GM18519 (cell line): Measurements from ENCODE around the gene ZC3H12C.
"Not testable (repeated sequence)": the region's sequence is repeated elsewhere in the genome, so short reads cannot be mapped to it uniquely, and the experiment has no call there.

Experiments used
- ATAC-seq: cut with Tn5 transposase; IDR thresholded peaks from one replicate; pipeline ENCODE4 v1.9.1; 2021; ENCODE audit warnings: mild to moderate bottlenecking, moderate library complexity; ENCODE audit not compliant: unreplicated experiment, low FRiP score

Gene ZC3H12C

GRCh38 chr11:110092515-110093406, at the start of gene ZC3H12C:
TSS of gene ZC3H12C (plus strand) at chr11:110093392. CDS start at chr11:110093412, 20 bp downstream.
- peak; percentile 54 for ATAC-seq

DNA sequence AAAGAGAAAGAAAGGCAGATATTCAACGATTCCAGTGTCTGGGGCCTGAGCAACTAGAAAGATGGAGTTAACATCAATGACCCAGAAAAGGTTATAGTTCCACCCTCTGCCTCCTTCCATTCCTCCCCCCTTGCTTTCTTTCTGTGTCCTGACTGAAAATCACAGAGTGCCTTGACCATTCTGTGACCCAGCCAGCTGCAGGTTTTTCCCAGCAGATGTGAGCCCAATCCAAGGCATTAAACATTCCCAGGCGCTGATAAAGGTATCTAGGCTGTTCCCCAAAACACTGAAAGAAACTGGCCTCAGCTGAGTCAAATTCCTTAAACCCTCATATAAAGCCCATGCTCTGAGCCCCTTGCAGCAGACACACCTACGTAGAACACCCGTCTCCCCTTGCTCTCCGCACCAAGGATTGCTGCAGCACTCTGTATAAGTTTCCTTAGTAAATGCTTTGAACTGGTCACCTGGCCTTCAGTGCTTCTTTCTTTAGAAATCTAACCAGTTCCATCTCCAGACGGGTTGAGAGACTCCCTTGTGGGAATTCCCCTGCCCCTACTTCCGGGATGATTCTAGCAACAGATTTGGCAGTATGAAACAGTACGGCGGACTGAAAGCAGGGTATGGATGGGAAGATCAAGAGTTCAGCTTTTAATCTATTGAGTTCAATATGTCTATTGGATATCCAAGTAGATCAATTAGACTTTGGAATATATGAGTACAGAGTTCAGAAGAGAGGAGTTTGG, 48.8 kb upstream of the ZC3H12C start:
- ATAC-seq = no peak

DNA sequence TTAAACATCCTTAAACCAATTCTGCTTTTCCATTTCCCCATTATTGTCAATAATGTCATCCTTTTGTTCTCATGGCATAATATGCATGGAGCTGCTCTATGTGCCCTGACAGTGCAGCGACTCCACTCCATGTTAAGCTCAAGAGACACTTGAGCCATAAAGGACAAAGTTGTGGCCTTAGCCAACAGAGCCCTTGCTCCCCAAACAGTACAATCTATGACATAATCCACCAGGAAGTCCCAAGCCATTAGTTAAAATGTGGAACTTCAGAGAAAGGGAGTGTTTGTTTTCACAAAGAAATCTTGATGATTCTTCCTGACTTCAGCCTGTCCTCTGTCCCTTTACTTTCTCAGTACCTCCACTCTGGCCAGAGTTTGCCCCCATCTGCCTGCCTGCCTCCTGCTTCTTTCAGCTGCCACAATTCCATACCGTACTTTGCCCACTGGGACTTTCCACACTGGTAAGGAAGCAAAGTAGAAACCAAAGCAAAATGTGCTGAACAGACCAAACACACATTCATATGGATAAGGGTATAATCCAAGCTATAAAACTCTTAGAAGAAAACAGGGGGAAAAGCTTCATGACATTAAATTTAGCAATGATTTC, 46.3 kb upstream of the ZC3H12C start:
- no peak for ATAC-seq

DNA sequence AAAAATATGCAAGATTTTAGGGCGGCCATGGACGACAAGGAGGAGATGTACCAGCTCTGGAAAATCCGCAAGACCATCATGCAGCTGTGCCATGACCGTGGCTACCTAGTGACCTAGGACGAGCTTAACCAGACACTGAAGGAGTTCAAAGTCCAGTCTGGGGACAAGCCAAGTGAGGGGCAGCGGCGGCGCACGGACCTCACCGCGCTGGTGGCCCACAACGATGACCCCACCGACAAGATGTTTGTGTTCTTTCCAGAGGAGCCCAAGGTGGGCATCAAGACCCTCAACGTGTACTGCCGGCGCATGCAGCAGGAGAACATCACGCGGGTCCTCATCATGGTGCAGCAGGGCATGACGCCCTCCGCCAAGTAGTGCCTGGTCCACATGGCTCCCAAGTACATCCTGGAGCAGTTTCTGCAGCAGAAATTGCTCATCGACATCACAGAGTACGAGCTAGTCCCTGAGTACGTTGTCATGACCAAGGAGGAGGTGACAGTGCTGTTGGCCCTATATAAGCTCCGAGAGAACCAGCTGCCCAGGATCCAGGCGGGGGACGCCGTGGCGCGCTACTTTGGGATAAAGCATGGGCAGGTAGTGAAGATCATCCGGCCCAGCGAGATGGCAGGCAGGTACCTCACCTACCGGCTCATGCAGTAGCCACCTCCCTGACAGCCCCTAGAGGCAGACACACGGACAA, 43.5 kb upstream of the ZC3H12C start:
- ATAC-seq = no peak

GRCh38 chr11:110050201-110050506, 43.0 kb upstream of the ZC3H12C start:
- ATAC-seq = no peak

GRCh38 chr11:110053848-110054414, 39.3 kb upstream of the ZC3H12C start:
- no peak for ATAC-seq

DNA sequence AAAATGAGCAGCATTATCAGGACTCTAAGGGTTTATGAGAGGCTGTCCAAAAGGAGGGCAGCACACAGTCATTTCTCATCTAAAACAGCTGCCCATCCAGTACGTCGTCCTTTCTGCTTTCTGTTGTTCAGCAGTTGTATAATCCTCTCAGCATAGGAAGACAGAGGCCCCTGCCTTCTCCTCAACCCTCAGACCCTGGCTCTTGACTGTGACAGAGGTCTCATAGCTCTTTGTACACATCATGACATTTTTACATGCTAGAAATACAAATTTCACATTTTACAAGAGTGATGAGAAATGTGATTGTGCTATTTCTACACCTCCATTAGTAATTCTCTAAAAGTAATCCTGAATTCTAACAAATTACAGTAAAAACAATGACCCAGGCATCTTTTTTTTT, 36.2 kb upstream of the ZC3H12C start:
- no peak for ATAC-seq

- ATAC-seq = no peak
Observed at GRCh38 chr11:110059706-110060463, 33.3 kb upstream of the ZC3H12C start.

DNA sequence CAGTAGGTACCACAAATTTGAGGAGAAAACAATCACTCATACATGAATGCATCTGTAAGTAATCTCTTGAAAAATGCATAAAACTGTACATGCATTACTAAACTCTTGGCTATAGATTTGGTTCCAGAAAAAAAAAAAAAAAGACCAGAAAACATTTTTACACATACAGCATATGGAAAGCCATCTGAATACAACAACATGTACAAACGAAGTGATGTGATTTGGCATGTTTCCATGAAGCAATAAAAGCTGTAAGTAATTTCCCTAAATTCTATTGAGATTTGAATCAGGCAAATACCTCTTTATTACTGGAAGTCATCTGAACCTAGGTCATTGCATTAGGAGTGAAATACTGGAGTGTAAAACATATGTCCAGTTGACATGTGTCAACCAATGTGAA, 31.9 kb upstream of the ZC3H12C start:
- no peak for ATAC-seq

DNA sequence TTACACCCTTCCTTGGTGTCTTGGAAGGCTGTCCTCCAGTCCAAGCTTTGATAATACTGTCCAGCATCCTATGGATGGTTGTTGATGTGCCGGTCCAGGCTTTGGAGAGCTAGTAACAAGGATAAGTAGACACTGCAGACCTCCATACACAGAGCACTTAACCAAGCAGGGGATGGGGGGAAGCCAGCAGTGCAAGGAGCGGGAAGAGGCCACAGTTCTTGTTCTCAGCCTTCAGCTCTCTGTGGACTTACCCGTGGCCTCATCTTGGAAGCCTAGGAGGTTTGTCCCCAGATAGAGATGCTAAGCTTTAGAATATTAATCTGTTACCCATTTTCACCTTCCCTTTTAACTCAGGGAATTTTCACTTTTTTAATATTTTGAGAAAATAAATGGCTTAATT, 30.9 kb upstream of the ZC3H12C start:
- ATAC-seq = no peak

DNA sequence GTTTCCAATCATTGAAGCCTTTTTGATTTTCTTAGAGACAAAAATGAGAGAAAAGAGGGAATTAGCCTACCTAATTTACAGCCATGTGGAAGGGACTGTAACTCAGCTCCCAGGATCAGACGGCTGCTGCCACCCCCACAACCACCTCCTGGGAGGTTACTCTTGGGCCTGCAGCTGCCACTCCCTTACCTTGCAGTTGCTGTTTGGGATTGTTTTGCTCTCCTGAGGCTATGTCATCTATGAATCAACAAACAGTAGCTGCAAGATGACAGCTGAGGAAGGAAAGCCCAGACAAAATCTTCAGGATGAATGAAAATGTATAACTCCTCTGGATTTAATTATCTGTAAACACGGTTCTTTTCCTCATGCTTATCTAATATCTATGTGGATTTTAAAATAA, 28.0 kb upstream of the ZC3H12C start:
- no peak for ATAC-seq

DNA sequence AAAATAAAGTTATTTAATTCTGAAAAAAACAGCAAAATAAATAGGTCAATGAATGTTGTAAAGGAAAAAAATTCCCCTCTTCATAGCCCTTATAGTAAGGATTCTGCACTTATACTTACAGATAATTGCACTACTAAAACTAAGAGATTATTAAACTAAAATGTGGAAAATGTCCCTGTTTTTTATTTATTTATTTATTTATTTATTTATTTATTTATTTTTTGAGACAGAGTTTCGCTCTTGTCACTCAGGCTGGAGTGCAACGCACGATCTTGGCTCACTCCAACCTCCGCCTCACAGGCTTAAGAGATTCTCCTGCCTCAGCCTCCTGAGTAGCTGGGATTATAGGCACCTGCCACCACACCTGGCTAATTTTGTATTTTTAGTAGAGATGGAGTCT, 25.2 kb upstream of the ZC3H12C start:
- ATAC-seq = not testable (repeated sequence)

GRCh38 chr11:110069158-110069737, 23.9 kb upstream of the ZC3H12C start:
- no peak for ATAC-seq

DNA sequence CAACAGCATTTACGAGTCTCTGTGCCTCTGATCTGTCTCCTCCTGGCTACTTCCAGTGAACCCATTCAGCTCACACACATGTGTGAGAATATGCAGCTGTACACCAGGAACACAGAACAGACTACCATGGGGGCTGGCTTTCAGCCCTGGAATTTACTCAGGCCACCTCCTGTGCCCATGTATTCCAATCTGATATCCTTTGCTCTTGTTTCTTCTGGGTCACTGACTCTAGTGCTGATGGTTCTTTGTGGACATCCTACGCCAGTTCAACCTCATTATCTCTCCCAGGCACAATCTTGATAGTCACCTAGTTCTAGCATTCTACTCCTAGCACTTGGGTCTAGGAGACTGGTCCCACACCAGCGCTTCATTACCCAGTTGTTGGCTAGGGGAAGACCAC, 23.0 kb upstream of the ZC3H12C start:
- no peak for ATAC-seq

DNA sequence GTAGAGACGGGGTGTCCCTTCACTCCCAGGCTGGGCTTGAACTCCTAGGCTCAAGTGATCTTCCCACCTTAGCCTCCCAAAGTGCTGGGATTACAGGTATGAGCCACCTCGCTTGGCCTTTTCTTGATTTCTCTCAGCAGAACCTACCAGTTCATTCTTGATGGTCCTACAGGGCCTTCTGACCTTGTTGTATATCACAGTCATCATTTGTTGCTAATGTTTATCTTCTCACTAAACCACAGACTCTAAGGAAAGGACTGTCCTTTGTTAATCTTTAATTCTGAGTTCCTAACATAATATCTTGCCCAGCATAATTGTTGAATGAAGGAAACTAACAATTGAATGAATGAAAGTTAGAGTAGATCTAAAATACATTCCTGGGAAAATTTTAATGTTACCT, 22.0 kb upstream of the ZC3H12C start:
- ATAC-seq = no peak

GRCh38 chr11:110072930-110073329, 20.3 kb upstream of the ZC3H12C start:
- ATAC-seq = no peak

DNA sequence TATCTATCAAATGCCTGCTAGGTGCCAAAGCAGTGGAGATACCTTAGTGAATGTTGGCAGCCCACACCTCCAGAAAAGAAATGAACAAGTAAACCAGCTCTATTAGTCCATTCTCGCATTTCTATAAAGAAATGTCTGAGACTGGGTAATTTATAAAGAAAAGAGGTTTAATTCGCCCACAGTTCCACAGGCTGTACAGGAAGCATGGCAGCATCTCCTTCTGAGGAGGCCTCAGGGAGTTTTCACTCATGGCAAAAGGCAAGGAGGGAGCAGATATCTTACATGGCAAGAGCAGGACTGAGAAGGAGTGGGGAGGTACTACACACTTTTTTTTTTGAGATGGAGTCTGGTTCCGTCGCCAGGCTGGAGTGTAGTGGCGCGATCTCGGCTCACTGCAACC, 18.7 kb upstream of the ZC3H12C start:
- no peak for ATAC-seq

DNA sequence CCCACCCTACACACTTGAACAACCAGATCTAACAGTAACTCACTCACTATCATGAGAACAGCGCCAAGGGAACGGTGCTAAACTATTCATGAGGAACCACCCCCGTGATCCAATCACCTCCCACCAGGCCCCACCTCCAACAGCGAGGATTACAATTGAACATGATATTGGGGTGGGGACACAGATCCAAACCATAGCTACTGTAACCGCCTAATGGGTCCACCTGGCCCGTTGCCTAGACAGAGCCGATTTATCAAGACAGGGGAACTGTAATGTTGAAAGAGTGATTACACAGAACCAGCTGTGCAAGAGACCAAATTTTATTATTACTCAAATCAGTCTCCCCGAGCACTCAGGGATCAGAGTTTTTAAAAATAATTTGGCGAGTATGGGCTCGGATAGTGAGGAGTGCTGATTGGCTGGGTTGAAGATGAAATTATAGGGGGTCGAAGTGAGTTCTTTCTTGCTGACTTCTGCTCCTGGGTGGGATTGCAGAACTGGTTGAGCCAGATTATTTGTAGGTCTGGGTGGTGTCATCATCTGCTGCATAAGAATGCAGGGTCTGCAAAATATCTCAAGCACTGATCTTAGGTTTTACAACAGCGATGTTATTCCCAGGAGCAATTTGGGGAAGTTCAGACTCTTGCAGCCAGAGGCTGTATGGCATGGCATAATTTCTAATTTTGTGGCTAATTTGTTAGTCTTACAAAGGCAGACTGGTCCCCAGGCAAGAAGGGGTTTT, 17.9 kb upstream of the ZC3H12C start:
- ATAC-seq = no peak

- no peak for ATAC-seq
Observed at GRCh38 chr11:110075847-110076208, 17.4 kb upstream of the ZC3H12C start.
